DMS 273 treated with DMSO at 0.1 percent for 48 hours (cell line): ENCODE results near the gene RPS21.
"Not testable (repeated sequence)": the region's sequence is repeated elsewhere in the genome, so short reads cannot be mapped to it uniquely, and the experiment has no call there.

ENCODE experiments used
- DNase-seq: peaks from one replicate; lab custom pipeline; 2025; lab: John Stamatoyannopoulos, UW

Gene RPS21

DNA sequence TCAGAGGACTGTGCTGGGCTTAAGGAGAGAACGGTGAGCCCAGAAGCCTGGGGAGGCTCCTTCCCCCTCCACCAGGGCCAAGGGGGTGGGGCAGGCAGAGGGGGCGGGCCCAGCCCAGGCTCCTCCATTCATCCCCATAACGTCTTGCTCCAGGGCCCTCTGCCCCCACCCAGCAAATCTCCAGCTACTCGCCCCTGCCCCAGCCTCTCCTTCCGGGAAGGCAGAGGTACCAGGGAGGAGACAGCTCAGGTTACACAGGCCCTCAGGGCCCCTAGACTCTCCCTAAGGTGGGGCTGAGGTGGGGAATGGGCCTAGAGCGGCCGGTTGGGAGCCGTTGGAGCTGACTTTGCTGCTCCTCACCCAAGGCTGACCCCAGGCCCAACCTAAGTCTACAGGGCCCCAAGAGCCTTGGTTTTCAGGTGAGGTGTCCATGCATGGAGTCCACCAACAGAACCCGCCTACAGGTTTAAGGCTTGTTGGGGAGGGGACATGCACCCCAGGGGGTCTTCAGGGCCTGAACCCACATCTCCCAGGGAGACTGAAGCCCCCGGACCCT is 21.0 kb upstream of the RPS21 start:
- no peak for DNase-seq

DNA sequence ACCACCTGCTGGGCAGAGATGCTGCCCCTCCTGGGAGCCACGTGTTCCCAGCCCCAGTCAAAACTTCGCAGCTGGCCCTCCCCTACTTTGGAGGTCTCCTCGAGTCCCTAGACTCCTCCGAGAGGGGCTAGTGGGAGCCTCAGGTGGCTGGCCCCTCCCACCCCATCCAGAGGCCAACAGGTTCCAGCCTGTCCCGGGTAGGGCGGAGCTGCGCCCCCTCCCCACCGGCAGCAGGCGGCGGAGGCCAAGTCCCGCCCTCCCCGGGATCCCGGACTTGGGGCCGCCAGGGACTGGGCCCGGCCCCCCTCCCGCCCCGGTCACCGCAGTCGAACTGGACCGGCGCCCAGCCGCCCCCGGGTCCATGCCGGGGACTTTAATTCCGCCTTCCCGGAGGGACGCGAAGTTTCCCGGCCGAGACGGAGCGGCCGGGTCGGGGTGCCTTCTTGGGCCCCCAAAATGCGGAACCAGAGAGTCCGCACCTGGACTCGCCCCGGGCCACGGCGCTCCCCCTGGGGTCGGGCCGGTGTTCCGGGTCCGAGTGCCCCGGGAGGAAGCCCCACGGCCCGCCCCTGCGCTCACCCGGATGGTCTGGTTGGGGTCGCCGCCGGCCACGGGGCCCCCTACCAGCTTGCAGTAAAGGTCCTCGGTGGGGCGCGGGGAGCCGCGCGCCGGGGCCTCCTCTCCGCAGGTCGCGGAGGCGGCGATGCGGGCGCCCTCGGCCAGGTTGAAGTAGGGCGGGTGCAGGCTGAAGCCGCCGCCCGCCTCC is 20.4 kb upstream of the RPS21 start:
- no peak for DNase-seq

DNA sequence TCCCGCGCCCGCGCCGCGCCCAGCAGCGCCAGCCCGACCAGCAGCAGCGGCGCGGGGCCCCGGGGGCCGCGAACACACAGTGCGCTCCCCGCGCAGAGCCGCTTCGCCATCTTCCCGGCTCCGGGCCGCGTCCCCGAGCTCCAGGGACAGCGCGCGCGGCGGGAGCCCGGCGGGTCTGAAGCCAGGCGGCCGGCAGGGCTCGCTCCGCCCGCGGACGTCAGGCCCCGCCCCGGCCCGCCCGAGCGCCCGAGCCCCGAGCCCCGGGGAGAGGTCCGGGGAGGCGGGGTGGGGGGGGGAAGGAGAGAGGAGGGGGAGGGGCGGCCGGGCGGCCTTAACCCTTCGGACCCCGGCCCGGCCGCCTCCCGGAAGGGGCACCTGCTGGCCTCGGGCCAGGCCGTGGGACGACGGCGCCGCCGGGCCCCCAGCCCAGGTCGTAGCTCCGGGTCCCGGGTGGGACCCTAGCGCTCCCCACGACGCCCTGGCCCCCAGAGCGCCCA is 19.7 kb upstream of the RPS21 start, which contains the start of gene LAMA5:
Gene LAMA5, minus strand, starts transcription at position 177 of the 497 bp plus-strand sequence. Its CDS starts 67 bp downstream, at position 110.
- no peak for DNase-seq

DNA sequence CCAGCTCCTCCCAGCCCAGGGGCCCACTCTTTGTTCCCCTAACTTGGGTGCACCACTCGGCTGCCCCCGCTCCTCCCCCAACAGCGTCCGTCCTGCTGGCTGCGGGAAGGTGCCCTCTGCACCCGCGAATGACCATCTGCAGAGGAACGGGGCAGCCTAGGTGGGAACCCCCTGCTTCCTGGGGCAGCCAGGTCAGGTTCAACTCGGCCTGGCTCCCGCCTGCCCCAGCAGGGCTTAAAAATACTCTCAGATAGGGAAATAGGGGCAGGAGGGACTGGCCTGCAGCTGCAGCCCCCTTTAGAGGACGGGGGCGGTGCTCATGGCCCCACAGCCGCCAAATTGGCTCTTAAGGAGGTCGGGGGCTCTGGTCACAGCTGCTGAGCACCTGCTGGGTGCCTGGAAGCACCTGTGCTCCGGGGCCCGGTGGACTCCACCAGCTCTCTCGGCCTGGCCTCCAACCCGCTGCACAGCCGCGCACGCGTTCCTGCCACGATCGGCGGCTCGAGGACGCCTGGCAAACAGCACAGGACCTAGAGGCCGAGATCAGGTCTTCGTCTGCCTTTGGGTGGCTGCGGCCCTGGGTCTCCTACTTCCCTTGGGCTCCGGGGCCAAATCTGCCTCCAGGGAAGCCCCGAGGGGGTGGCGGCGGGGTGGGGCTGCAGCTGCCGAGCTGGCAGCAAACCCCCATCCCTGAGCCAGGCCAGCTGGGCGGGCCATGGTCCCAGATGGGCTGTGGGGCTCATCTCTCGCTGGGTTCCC is 19.1 kb upstream of the RPS21 start:
- no peak for DNase-seq

DNA sequence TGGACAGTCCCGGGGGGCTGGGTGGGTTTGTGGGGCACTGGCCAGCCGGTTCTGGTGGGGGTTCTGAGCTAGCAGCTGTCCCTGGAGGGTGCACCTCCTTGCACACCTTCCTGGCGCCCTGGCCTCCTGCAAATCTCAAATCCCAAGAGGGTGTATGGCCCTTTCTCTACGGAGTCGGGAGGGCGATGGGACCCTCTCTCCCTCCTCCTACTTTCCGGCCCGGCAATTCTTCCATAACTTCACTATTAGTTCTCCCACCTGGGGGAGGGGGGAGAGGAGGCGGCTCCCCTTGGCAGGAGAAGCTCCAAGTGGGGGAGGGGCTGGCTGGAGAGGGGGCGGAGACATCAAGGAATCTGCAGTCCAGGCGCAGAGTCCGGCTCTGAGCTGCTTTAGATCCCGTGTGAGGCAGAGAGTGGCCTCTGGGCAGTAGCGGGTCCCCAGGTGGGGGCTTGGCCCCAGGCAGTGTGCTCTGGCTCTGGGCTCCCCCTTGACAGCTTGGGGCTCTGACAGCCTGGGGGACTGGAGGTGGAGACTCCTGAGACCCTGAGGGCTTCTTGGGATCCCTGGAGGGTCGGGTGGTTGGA is 18.4 kb upstream of the RPS21 start:
- no peak for DNase-seq

DNA sequence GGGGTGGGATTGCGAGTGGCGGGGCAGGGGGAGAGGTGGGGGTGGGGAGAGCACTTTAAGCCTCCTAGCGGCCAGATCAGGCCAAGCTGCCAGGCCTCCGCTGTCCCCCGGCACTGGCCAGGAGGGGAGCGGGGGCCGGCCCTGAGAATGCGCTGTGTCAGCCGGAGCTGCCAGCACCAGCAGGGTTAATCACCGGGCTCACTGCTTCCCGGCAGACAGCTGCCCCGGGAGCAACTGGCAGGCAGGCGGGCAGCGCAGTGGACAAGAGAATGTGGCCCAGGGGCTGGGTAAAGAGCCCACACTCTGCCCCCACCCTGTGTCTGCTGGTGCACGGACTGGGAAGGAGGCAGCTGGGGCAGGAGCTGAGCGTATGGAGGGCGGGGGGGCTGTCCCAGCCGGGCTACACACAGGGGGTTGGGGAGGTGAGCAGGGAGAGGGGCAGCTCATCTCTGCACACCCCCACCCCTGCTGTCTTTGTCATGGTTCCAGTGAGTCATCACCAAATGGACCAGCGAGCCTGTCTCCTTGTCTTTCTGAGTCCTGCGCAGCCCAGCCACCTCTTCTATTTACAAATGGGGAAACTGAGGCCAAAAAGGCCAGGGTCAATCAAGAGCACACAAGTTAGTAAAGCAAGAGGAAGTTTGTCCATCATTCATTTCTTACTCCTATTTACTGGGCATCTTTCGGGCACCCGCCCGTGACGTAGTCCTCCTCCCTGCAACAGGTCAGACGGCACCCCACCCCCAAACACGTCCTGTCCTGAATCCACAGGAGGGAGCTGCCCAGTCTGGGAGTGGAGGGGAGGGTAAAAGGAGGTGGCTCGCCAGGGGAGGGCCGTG is 17.7 kb upstream of the RPS21 start:
- no peak for DNase-seq

DNA sequence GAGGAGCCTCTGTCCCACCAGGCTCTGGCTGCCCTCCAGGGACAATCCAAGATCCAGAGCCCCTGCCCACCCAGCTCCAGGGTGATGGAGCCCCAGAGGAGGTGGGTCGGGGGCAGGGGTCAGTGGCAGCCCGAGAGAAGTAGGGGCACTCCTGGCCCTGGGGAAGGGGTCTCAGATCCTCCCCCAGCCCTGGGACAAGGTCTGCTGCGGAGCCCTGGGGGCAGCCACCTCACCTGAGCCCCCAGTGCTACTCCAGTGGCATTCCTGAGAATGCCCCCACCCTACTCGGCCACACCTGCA is 17.1 kb upstream of the RPS21 start:
- DNase-seq: no peak

DNA sequence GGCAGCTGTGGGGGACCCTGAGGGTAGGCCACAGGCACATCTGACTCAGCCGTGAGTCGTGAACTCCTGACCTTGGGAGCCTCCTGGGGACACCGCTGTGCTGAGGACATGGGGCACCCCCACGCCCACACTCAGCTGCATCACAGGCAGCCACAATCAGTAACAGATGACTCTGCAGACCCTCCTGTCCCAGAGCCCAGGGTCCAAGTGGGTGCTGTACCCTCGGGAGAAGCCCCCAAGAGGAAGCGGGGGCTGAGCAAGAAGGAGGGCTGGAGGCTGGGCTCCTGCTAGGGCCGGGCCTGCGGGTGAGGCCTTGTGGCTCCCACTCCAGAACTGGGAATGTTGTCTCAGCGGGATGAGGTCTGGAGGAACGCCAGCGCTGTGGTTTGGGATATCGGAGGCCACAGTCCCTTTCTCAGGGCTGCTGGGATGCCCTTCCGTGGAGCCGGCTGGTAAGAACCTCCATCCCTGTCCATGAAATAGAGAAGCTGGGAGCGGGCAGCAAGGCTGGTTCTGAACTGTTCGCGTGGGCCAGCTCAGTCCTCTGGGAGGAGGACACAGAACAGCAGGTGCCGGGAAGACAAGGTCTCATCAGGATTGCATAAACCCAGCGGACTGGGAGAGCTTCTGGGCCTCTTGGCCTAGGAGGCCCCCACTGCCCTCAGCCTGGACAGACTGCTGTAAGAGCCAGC is 16.6 kb upstream of the RPS21 start:
- DNase-seq: no peak

DNA sequence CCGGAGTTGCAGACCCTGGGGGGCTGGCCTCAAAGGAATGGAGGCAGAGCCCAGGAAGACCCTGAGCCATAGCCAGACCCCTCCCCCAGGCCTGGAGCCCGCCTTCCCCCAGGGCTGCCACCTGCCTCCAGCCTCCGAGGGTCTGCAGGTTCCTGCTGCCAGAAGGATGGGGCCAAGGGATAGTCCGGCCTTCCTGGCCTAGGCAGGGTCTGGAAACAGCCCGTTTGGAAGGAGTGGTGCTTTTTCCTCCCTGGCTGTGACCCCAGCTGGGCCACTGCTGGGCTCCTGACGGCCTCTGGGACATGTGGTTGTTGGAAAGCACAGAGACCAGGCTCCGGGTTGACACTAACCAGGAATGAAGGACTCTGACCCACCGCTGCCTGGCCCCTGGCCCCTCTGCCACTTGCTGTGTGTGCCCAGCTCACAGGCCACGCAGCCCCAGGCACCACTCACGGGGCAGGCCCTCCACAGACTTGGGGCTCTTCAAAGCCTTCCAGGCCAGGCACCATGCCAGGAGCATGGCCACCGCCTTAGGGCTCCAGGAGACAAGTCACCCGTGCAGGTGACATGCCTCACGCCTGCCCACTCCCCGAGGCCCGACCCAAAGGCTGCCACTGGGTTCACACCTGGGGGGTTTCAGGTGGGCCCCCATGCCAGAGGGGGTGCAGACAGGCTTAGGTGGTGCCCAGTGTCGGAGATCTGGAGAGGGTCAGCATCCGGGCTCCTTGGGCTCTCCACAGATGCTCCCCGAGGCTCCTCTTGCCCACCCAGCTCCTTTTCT is 15.9 kb upstream of the RPS21 start:
- no peak for DNase-seq

DNA sequence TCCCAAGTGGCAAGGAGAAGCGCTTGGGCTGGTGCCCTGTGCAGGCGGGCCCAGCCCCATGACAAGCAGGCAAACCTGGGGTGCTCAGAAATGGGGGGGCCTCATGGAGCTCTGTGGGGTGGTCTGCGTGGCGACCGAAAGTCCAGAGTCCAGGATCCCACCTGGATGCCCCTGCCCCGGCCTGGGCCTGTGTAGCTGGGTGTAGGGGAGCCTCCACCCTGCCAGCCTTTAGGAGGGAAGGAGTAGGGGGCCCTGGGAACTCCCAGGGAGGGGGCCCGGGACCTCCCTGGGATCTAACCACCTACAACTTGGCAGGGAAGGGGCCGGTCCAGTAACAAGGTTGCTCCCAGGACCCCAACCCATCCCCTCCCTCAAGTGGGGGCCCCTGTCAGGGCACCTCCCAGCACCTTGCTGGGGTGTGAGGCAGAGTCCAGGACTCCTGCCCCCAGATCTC is 15.3 kb upstream of the RPS21 start:
- no peak for DNase-seq

DNA sequence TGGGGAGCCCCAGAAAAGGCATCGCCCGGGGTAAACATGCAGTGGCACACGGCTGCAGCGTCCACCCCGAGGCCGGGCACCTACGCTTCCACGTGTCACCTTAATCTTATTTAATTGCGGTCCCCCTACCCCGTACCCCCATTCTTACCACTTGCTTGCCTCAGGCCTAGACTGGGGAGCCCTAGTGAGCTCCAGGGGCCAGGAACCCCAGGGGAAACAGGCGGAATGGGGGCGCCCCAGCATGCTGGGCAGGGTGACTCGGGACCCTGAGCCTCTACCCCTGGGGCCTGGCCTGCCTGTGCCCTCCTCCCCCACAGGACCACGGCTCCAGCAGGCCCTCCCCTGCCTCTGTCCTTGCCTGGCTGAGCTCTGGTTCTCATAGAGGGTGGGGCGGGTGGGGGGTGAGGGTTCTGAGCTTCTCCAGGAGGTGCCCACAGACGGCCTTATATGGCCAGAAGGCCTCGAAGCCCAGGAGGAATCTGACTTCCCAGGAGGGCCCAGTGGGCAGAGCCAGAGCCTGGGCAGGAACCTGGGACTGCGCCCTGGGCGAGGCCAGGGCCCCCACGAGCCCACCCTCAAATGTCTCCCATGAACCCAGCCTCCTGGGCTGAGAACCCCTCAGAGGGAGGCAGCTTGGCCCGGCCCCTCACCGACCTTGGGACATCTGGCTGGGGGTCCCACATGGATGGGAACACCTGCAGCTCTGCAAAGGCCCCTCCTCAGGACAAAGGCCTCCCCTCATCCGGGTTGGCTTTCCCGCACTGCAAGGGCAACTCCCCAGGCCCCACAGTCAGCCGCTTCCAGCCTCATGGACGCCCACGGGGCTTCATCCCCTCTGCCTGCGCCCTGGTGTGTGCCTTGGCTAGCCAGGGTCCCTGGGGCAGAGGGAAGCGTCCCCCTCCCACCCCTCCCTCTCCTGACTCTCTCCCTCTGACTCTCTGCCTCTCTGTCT is 14.6 kb upstream of the RPS21 start:
- DNase-seq: no peak

DNA sequence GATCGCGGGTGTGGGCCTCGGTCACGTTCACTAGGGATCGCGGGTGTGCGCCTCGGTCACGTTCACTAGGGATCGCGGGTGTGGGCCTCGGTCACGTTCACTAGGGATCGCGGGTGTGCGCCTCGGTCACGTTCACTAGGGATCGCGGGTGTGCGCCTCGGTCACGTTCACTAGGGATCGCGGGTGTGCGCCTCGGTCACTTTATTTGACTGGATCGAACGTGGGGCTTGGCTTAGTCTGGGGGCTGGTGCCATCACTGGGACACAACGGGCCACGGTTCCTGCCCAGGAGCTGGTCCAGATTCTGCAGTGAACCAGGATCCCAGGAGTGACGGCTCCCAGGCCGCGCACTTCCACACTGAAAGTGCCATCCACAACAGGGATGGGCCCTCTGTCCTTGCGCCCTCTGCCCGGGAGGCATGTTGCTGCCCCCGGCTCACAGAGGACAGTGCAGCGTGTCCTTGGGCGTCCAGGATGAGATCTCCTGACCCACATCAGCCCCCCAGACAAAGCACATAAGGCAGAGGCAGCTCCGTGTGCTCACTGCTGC is 13.2 kb upstream of the RPS21 start:
- not testable (repeated sequence) for DNase-seq

DNA sequence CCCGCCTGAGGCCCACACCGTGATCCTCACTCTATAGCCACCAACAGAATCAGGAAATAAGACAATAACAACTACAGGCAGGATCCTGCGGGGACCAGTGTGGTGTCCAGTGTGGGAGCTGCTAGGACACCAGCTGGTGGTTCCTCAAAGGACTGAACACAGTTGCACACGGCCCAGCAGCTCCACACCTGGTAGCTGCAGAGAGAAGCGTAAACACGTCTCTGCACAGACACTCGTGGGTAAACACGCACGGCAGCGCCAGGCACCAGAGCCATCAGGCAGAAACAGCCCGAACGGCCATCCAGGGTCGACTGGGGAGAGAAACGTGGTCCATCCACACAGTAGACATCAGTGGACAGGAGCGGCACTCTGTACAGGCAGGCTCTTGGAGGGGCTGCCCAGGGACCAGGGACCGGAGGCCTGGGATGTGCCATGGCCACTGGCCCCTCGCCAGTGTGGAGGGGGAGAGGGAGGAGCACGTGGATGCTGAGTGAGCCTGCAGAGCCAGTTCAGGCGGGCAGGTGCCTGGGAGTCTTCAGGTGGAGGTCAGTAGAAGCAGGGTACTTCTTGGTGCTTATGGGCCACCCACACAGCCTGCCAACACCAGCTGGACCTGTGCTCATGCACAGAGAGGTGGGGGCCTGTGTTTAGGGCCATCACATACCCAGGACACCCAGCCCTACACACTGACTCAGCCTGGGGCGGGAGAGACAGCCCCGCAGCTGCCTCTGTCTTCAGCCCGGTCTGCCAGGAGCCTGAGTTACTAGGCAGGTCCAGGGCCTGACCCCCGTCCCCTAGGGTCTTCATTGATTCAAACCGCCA is 12.4 kb upstream of the RPS21 start:
- DNase-seq: no peak

DNA sequence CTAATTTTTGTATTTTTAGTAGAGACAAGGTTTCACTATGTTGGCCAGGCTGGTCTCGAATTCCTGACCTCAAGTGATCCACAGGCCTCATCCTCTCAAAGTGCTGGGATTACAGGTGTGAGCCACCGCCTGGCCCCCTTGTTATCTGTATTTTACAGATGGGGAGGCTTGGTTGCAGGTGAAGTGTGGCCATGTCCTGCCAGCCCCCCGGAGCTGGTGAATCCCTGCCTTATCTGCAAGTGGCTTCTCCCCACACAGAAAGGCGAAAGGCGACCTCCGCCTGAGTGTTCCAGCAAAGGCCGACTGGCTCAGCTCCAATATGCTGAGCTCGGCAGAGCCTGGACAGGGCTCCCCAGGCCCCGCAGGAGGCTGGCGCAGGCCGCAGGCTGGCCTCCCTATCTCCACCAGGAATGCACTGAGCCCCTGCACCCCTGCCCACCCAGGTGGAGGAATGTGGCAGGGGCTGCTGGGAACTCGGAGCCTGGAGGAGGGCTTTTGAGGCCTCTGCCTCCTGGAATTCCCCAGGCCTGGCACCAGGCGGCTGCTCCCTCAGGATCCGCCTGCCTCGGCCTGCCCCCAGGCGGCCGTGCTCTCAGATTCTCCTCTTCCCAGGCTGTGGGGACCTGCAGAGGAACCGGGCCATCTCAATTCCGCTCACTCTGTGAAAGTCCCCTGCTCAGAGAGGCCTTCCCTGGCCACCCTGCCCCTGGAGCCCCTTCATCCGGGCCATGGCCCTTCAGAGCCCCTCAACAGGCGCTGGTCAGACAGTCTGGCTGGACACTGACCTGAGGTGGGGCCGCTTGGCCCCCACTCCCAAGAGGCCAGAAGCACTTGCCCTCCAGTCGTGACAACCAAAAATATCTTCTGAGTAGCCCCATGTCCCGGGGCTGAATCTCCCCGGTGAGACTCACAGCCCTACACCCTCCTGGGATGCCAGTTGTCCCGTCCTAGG is 10.5 kb upstream of the RPS21 start:
- no peak for DNase-seq

DNA sequence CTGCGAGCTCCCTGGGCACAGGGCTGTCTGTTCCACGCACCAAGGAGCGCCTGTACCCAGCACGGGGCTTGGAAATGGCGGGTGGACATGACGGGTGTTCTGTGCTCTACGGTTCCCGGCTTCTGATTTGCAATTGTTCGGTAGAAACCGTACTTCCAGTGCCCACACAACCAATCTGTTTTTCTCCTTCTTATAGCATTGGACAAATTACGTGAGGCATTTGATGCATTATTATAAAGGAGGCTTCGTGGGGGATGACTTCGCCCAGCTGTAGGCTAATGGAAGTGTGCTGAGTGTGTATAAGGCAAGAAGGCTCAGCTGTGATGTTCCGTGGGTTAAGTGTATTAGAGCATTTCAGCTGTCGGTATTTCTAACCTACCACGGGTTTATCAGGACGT is 9.8 kb upstream of the RPS21 start:
- no peak for DNase-seq

DNA sequence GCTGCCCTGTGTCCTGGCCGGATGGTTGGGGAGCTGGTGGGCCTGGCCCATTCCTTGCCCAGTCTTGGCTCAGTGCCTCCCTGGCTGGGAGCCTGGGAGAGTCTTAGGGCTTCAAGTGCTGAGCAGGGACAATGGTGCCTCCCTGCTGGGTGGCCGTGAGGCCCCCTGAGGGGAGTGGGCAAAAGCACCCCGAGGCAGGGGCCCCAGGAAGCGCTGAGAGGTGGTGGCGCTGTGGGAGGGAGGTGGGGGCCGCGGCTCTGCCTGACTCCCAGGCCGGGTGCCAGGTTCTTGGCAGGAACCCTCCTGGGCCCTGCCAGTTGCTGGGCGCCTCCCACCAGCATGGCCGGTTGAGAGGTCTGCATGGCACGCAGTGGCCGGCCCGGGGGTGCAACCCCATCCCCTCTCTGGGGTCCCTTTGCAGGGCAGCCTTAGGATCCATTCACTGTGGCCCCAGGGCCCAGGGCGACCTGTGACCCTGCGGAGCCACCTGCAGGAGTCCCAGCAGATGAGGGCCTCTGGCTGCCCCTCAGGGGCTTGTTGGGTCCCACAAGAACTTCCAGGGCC is 9.2 kb upstream of the RPS21 start:
- no peak for DNase-seq

DNA sequence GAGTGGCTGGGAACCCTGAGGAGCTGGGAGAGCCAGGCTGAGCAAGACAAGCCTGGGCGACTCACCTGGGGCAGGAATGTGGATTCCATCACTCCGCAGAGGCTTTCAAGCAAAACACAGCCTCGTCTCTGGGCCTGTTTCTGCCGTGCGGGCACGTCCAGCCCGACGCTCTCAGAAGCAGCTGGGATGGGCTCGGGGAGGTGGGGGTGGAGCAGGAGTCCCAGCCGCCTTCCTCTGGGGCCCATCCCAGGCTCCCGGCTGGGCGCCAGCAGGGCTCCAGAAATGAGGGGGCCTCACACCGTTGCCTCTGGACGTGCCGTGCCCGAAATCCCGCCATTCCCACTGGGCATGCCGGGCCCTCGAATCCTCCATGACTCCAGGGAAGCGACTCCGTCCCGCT is 8.7 kb upstream of the RPS21 start:
- DNase-seq: no peak
